Hematopoietic multipotent progenitor cell treated with erythropoietin and hydrocortisone succinate and interleukin-3 and kit ligand, for 6 days (in vitro differentiated cells): ENCODE results near the gene SNCB.

Experiments used
- DNase-seq: peaks from one replicate; pipeline ENCODE4 v3.0.0-alpha.2; 2015

SNCB gene

DNA sequence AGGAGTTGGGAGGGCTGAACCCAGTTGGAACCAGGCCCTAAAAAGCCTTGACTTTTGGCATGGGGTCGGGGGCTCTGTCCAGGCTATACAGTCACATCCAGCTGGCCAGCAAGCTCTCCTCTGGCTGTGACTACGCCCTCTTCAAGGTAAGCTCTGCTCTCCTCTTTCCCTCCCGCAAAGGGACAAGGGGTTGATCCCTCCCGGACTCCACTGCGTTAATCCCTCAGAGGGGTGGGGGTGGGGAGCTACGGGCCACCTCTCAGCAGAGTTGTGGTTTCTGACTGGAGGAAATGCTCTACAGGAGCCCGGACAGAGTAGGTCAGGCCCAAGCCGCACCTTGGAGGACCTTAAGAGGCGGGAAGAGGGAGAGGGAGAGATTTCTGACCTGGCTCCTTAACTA lies 14.0 kb upstream of the SNCB start:
- no peak for DNase-seq

DNA sequence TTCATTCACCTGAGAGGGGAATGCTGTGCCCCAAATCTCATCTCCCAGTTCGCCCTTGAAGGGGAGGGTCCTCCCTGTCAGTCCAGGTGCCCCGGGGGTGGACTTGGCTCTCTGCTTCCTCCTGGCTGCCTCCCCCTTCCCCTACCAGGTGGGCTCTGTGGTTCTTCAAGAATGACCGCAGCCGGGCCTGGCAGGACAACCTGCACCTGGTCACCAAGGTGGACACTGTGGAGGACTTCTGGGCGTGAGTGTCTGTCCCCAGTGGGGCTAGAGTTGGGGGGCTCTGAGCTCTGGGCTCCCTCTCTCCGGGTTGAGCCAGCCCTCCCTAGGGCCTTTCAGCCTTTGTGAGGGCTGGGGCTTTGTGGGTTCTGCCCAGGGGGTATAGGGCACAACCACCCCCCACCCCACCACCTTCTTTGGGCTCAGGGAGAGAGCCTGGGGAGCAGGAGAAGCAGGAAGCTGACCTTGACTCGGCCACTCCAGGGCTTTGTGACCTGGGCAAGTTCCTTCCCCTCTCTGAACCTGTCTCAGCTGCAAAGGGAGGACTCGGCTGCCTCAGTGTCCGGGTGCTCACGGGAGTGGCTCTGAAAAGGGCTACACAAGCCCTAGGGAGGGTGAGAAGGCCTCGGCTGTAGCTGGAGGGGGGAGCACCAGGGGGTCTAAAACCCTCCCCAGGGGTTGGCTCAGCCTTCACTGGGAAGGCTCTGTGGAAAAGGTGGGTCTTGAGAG lies 13.3 kb upstream of the SNCB start:
- no peak for DNase-seq

DNA sequence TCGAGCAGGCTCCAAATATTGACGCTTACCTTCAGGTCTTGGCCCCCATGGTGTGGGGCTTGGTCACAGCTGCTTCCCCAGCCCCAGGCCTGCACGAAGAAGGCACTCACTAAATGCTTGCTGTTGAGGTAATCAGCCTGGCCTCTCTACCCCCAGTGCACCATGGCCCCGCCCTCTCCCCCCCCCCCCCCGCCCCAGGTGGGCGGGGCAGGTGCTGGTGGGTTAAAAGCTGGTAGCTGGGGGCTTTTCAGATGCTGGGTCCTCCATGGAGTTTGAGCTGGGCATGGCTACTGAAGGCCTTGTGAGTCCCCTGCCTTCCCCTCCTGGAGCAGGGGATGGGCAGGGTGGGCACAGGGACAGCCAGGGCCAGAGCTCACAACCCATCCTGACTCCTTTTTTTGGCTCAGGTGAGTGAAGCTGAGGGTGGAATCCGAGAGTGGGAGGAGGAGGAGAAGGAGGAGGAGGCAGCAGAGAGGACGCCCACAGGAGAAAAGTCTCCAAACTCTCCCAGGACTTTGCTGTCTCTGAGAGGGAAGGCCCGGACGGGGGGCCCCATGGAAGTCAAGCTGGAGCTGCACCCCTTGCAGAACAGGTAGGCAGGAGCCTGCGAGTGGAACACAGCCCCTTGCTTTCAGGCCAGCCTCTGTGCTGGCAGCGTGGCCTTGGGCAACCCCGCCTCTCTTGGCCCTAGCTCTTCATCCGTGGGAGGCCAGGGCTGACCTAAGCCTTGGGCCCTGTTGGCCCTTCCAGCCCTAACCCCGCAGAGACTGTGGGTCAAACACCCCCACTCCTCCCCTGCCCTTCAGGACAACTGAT lies 12.5 kb upstream of the SNCB start:
- DNase-seq, result no peak

DNA sequence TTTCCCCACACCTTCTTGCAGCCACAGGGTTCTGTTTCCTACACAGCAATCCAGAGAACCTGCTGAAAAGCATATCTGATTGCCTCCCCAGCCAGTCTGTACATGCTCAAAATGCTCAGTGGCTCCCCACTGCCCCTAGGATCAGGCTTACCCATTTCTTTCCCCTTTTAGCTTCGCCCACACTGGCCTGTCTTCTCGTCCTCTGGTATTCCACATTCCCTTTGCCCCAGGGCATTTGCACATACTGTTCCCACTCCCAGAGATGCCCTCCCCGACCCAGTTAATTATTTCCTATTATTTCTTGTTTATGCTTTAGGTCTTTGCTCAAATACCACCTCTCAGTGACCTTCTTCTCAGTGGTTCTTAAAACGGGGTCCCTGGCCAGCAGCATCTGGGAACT lies 10.3 kb upstream of the SNCB start:
- DNase-seq, result no peak

DNA sequence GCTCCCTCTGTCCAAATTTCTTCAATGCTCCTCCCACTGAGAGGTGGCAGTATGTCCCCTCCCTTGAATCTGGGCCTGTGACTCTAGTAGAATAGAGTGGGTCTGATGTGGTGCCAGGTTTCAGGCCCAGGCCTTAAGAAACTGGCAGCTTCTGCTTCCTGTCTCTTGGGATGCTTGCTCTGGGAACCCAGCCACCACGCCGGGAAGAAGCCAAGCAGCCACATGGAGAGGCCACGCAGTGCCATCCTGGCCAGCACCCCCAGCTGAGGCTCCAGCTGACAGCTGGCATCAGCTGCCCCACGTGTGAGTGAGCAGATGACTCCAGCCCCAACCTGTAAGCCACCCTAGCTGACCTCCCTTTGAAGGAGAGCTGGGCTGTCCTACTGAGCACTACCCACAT lies 9.6 kb upstream of the SNCB start:
- no peak for DNase-seq

DNA sequence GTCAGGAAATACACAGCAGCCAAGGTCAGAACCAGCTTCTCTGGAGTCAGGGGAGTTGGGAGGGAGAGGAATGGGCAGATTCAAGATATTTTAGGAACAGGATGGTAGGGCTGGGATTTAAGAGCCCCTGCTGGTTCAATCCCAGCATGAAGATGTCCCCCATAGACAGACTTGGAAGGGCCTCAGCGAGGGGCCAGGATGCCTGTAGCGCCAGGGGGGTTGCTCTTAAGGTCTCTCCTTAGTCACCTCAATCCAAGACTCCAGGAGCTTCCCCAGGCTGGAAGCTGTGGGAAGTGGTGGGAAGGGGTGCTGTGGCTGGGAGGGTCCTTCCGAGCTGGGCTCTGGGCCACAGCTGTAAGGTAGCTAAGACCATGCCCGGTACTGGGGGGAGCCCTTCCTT lies 8.9 kb upstream of the SNCB start:
- no peak for DNase-seq

DNA sequence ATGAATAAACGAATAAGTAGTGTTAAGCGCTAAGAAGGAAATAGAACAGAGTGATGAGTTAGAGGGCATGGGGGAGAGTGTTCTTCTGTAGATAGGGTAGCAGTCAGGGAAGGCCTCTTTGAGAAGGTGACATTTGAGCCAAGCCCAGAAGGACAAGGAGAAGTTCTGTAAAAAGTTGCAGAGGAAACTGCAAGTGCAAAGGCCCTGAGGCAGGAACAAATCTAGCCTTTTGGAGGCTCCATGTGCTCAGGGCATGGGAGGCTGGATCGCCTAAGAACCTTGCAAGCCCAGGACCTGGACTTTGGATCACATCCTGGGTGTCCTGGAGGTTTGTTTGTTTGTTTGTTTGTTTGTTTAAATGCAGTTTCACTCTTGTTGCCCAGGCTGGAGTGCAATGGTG lies 8.1 kb upstream of the SNCB start:
- no peak for DNase-seq

DNA sequence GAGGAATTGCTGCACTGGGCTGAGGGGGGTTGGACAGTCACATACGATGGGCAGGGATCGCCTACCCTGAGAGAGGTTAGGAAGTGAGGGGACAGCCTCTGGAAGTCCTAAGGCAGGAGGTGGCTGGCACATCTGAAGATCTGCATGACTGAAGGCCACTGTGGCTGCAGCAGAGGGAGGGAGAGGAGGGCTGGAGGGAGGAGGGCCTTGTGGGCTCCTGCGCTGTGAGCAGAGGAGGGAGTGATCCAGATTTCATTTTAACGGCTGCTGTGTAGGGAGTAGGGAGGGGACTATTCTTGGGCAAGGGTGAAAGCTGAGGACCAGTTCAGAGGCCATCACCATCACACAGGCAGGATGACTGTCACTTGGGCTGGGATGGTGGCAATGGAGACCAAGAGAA lies 7.2 kb upstream of the SNCB start:
- DNase-seq, result no peak

DNA sequence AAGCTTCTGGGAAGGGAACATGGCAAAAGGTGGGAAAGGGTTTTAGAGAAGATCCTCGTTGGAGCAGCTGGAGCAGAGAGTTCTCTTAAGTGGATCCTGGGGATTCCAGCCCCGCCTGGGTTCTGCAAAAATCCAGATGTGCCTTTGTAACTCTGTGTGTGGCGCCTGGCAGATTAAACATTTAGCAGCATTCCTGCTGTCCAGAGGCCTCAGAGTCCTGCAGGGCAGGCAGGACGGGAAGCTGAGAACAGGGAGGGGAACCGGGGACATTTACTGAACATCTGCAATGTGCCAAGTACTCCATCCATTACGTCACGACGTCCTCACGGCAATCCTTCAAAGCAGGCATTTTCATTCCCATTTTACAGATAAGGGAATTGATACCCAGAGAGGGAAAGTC lies 6.1 kb upstream of the SNCB start:
- DNase-seq, result no peak

DNA sequence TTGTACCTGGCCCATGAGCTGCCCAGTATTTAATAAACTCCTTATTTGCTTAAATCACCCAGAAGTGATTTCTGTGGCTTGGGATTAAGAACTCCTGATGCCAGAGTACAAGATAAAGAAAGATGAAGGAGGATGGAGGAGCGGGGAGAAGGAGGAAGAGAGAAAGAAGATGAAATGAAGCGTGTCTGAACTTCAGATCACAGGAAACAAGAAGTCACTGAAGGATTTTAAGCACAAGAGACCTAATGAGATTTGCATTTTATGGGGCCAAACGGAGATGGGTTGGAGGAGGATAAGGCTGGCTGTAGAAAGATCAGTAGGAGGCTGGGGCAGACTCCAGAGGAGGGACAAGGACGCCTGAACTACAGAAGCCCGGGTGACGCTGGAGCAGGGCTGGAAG lies 3.3 kb upstream of the SNCB start:
- DNase-seq, result no peak

DNA sequence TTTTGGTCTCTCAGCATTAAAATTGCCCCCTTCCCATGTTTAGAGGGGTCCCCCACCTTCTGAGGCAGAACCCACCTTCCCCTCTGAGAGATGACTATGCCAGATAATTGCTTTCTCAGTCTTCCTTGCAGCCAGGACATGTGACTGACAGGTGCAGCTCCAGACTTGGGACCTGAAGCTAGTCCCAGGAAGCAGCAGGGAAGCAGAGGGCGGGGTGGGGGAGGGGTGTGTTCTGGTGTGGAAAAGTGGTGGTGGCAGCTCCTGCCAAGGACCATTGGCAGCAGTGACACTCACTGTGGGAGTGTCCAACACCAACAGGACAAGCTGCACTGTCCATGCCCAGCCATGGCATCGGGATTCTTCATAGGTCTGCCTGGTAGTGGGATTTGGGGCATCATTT lies 2.4 kb upstream of the SNCB start:
- no peak for DNase-seq

DNA sequence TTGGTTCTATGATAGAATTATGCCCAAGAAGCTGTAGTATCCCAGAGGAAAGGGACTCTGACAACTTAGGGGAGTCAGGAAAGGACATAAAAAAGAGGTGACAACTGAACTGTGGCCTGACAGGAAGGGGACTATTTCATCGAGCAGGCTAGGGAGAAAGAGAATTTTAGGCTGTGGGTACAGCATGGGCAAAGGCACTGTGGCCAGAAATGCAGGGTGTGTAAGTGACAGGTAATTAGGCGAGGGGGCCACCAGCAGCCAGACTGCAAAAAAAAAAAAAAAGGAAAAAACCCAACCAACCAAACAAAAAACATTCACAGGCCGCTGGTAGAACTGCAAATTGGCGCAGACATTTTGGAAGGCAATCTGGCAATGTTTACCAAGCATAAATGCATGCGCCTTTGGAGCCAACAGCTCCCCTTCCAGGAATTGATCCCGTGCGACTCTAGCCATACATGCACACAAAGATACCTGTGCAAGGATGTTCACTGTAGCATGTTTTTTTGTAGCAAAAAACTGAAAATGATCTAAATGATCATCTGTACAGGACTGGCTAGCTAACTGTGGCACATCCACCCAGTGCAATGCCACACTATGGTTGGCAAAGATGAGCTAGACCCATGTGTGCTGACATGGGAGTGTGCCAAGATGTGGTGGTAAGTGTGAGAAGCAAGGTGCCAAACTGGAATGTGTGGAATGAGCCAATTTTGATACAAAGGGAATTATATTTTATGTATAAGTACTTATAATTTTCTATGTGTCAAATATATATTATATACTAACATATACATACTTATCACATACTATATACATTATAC lies 1.3 kb upstream of the SNCB start:
- DNase-seq, result no peak

DNA sequence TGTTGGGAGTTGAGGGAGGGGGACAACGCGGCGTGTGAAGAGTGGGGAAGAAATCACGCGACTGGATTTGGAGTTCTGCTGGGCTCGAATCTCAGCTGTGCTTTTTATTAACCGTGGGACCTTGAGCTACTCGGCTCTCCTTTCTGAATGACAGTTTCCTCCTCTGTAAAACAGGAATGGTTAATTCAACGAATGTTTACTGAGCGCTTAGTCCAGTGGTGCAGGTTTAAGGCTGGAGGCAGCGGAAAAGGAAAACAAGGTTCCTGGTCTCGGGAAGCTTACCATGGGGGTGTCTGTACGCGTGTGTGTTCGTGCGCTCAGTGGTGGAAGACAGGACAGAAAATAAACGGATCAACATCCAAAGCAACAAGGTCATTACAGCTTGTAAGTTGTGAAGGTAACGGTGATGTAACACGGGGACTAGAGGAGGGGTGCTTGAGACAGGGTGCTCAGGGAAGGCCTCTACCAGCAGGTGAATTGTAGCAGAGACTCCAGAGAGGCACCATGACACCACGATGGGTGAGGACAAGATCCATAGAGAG lies 418 bp upstream of the SNCB start:
- DNase-seq, result no peak

DNA sequence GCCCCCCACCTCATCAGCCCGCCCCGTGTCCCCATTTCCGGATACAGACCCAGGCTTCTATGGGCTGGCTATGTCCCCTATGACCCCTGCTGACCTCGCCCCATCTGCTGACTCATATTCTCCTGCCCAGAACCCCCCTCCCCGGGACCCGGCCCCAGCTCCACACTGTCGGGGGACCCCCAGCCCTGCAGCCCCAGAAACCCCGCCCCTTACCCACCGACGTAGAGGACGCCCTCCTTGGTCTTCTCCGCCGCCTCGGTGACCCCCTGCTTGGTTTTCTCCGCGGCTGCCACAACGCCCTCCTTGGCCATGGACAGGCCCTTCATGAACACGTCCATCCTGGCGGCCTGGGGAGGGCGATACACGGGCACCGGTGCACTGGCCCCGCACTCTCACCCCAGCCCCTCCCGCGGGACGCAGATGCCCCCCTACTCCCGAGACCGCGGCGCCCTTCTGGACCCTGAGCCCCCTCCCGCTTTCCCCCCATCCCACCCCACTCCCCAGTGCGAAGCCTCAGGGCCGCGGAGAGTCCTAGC lies 949 bp downstream of the SNCB start:
- no peak for DNase-seq

DNA sequence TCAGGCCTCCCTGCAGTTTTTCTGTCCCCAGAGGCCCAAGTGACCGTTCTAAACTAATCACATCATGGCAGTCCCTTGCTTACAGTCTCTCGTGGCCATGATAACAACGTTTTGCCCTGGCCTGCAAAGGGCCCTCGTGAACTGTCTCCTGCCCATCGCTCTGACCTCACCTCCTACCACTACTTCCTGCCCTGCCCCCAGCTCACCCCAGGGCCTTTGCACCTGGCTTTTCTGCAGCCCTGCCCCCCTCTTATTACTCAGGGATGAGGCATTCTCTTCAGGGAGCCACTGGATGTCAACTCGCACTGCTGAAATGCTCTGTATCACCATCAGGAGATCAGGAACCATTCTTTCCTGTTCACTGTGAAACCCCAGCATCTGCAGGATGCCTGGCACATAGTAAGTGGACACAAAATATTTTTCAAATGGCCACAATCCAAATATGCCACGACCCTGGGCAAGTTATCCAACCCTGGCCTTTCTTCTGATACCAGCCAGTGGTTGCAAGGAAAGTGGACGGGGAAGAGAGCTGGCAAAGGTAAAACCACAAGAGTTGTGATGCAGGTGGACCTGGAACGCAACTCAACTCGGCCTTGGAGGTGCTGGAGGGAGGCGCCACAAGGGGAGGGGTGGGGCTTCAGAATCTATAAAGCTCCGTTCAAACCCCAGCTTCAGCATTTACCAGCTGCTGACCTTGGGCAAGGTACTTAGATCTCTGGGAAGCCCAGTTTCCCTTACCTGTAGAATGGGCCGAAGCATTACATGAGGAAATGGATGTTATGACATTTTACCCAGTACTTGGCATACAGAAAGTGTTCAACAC lies 1.7 kb downstream of the SNCB start:
- DNase-seq, result no peak

DNA sequence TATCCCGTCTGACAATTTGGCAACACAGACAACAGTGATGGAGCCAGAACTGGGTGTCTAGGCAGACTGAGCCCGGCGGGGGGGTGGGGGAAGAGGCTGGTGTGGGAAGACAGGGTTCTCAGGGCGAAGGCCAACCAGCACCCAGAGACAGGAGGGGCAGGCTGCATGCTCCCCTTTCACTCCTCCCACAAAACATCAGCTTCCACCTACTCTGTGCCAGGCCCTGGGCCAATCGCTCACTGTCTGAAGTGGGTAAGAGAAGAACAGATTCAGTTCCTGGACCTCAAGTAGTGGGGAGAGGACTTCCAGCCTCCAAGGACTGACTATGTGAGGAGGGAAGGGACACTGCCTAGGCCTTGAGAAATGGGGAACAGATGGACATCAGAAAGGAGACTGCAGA lies 2.8 kb downstream of the SNCB start:
- no peak for DNase-seq

DNA sequence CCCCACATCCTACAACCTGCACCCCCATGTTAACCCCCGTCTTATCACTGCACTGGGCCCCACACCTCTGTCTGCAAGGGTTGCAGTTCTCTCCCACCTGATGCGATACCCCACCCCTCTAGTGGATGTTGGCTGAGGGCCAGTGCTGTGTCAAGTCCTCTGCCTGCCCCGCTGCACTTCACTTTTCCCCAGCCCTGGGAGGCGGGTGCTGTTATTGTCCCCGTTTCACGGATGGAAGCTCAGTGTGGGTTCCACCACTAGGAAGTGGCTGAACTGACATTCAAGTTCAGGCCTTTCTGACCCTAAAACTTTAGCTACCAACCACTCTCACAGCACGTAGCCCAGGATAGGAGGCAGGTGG lies 3.5 kb downstream of the SNCB start:
- no peak for DNase-seq

DNA sequence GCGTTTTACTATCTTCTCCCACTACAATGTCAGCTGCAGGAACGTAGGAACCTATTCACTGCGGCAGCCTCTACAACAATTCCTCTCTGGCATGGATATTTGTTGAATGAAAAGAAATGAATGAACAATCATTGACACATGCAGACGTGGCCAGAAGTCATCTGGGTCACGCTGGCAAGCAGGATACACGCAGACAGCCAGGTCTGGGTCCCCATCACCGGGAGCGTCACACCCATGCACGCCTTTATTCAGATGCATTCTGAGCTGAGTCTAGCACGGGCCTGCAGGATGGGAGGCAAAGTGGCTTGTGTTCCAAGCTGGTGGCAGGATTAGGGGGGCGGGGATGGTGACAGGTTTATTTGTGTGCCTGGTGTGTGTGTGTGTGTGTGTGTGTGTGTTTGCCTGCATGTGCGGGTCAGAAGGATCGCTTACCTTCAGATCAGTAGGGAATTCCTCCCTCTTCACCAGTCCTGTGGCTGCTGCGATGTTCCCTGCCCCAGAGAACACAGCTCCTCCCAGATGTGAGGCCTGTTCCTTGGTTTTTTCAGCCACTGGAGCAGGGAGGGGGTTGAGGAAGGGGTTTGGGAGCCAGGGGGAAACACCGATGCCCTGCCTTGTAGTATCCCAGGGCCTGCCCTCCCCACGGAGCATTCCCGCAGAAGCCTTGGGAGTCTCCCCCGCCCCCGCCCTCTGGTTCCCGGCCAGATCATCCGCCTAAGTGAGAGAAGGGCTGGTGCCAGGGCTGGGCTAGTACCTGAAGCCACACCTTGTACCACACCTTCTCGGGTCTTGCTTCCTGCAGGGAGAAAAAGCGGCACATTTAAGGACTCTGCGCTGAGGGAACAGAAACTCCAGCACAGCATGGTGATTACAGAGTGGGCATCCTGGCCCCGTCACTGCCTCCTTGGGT lies 4.1 kb downstream of the SNCB start:
- DNase-seq, result no peak

DNA sequence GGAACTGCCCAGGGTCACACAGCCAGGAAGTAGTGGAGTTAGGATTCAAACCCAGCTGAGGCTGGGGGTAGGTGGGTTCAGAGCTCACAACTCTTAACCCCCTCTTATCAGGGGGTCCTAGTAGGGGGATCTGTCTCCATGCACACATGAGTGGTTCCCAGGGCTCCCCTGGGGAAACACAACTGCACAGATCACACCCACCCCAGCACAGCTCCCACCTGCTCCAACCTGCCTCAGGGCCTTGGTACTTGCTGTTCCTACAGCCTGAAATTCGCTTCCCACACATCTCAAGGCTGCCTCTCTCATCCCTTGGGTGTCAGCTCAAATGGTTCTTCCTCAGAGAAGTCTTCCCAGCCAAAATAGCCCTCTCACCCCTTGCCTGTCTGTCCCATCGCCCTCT lies 4.8 kb downstream of the SNCB start:
- DNase-seq, result no peak

DNA sequence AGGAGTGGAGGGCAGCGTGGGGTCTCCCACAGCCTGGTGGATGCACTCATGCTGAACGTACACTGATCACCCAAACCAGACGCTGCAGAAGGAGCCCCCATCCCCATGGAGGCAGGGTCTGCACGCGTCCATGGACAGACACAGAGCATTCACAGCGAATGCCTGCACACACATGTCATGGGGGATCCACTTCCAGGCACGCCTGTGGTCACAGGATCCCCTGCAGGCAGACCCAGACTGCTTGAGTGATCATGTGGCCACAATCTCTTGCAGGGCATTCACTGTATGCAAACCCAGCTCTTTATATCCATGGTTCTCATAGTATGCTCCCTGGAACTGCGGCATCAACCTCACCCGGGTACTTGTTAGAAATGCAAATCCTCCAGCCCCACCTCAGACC lies 5.4 kb downstream of the SNCB start:
- no peak for DNase-seq

DNA sequence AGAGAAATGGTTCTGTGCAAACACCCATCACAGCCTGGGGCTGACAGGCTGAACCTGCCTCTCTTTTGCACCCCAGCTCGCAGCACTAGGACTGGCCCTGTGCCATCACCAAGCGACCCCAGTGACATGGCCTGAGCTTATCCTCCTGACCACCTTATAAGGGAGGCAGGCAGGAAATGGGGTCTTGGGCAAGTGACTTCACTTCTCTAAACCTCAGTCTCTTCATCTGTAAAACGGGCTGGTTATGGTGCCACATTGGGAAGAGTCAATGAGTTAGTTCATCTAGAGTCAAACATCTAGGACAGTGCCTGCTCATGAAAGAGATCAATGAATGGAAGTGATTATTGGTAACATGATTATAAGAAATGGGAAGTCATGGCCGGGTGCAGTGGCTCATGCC lies 6.2 kb downstream of the SNCB start:
- no peak for DNase-seq
